ENCODE measurements around the gene MDM4. TPM values are rescaled to one million over a fixed set of nuclear protein-coding genes. Genes with fewer than 3 reads are reported as not detected.

MDM4 gene
- total and polyA plus RNA-seq, 2 donors (not counting 1 experiment from before 2014, with no cell fraction given), result 23.6 to 41.0 TPM

- Histone ChIP-seq H3K9me3 (ENCODE audit: control insufficient read depth, insufficient read depth, low read depth, low read length) (no peaks in the 10 kb centered on the region), H3K4me3 (replicated peaks in 1 of 4; ENCODE audit: control extremely low read depth in 1 of 4, insufficient read depth in 1 of 4, low read depth in 3 of 4, low read length in 4 of 4) (no peak overlapping the region), H3K4me1 (ENCODE audit: control insufficient read depth, extremely low read depth, insufficient read depth, low read length) (no peaks in the 10 kb centered on the region), H4K20me1 (ENCODE audit: control insufficient read depth, extremely low read depth, insufficient read depth, low read length) (no peaks in the 10 kb centered on the region), H2AFZ (ENCODE audit: low read length) (no peak overlapping the region), H3K27me3 (ENCODE audit: control insufficient read depth, insufficient read depth, low read length) (no peaks in the 10 kb centered on the region), H3K27ac (ENCODE audit: insufficient read depth, low read length) (no peak overlapping the region), H3K79me2 (ENCODE audit: control insufficient read depth, insufficient read depth, low read length) (no peaks in the 10 kb centered on the region), H3K36me3 (ENCODE audit: control insufficient read depth, insufficient read depth, low read length) (peaks cover 6% of the 10 kb centered on the region), H3K4me2 (ENCODE audit: extremely low read depth, insufficient read depth, low read length) (no peak overlapping the region), H3K9ac (ENCODE audit: insufficient read depth, low read length) (no peak overlapping the region)
- no peak for DNase-seq (ENCODE audit: low read depth in 2 of 2)
- TF ChIP-seq EZH2 (IDR thresholded peaks at IDR 0.05; ENCODE audit: low read length, missing control alignments) (no peak), CTCF (conservative IDR thresholded peaks at IDR 0.05 in 1 of 2, IDR thresholded peaks at IDR 0.05 in 1 of 2; ENCODE audit: low read depth in 1 of 2, low read length in 2 of 2) (no peak)
These were observed 33.1 kb downstream of the MDM4 start for GRCh38 chr1:204549313-204549712.

- Histone ChIP-seq H3K27ac (ENCODE audit: insufficient read depth, low read length) (no peak overlapping the region), H3K79me2 (ENCODE audit: control insufficient read depth, insufficient read depth, low read length) (no peaks in the 10 kb centered on the region), H3K9me3 (ENCODE audit: control insufficient read depth, insufficient read depth, low read depth, low read length) (no peaks in the 10 kb centered on the region), H3K36me3 (ENCODE audit: control insufficient read depth, insufficient read depth, low read length) (peaks cover 6% of the 10 kb centered on the region), H3K4me1 (ENCODE audit: control insufficient read depth, extremely low read depth, insufficient read depth, low read length) (no peaks in the 10 kb centered on the region), H3K9ac (ENCODE audit: insufficient read depth, low read length) (no peak overlapping the region), H3K4me2 (ENCODE audit: extremely low read depth, insufficient read depth, low read length) (no peak overlapping the region), H3K27me3 (ENCODE audit: control insufficient read depth, insufficient read depth, low read length) (no peaks in the 10 kb centered on the region), H2AFZ (ENCODE audit: low read length) (no peak overlapping the region), H4K20me1 (ENCODE audit: control insufficient read depth, extremely low read depth, insufficient read depth, low read length) (no peaks in the 10 kb centered on the region), H3K4me3 (replicated peaks in 1 of 4; ENCODE audit: control extremely low read depth in 1 of 4, insufficient read depth in 1 of 4, low read depth in 3 of 4, low read length in 4 of 4) (no peak overlapping the region)
- DNase-seq (ENCODE audit: low read depth in 2 of 2), result no peak
- TF ChIP-seq EZH2 (IDR thresholded peaks at IDR 0.05; ENCODE audit: low read length, missing control alignments), result no peak
- TF ChIP-seq CTCF (conservative IDR thresholded peaks at IDR 0.05 in 1 of 2, IDR thresholded peaks at IDR 0.05 in 1 of 2; ENCODE audit: low read depth in 1 of 2, low read length in 2 of 2), result no peak
These were observed 34.7 kb downstream of the MDM4 start for GRCh38 chr1:204550926-204551325.

GRCh38 chr1:204556458-204557052 lies 40.3 kb downstream of the MDM4 start:
- Histone ChIP-seq H3K79me2 (ENCODE audit: control insufficient read depth, insufficient read depth, low read length) (no peaks in the 10 kb centered on the region), H3K9me3 (ENCODE audit: control insufficient read depth, insufficient read depth, low read depth, low read length) (no peaks in the 10 kb centered on the region), H3K4me1 (ENCODE audit: control insufficient read depth, extremely low read depth, insufficient read depth, low read length) (no peaks in the 10 kb centered on the region), H2AFZ (ENCODE audit: low read length) (no peak overlapping the region), H4K20me1 (ENCODE audit: control insufficient read depth, extremely low read depth, insufficient read depth, low read length) (no peaks in the 10 kb centered on the region), H3K27ac (ENCODE audit: insufficient read depth, low read length) (no peak overlapping the region), H3K4me3 (replicated peaks in 1 of 4; ENCODE audit: control extremely low read depth in 1 of 4, insufficient read depth in 1 of 4, low read depth in 3 of 4, low read length in 4 of 4) (no peak overlapping the region), H3K9ac (ENCODE audit: insufficient read depth, low read length) (no peak overlapping the region), H3K4me2 (ENCODE audit: extremely low read depth, insufficient read depth, low read length) (no peak overlapping the region), H3K27me3 (ENCODE audit: control insufficient read depth, insufficient read depth, low read length) (no peaks in the 10 kb centered on the region), H3K36me3 (ENCODE audit: control insufficient read depth, insufficient read depth, low read length) (no peaks in the 10 kb centered on the region)
- DNase-seq (ENCODE audit: low read depth in 2 of 2), result no peak
- no peak for TF ChIP-seq EZH2 (IDR thresholded peaks at IDR 0.05; ENCODE audit: low read length, missing control alignments)
- TF ChIP-seq CTCF (conservative IDR thresholded peaks at IDR 0.05 in 1 of 2, IDR thresholded peaks at IDR 0.05 in 1 of 2; ENCODE audit: low read depth in 1 of 2, low read length in 2 of 2), result no peak

All from fibroblast of lung (primary cell).